NB4 (cell line): ENCODE measurements around the gene STK24.

Experiments
- MAX ChIP-seq: IDR thresholded peaks from 2 replicates; pipeline ENCODE4 v1.6.1; 2011; ENCODE audit warnings: low read depth, low read length
- MYC ChIP-seq: IDR thresholded peaks from 2 replicates; pipeline ENCODE4 v1.6.1; 2011; ENCODE audit warnings: low read depth, low read length
- POLR2A ChIP-seq: IDR thresholded peaks from 2 replicates; pipeline ENCODE4 v1.6.1; 2011; ENCODE audit warnings: mild to moderate bottlenecking; ENCODE audit not compliant: insufficient read length; ENCODE audit errors: extremely low read depth
- TF ChIP-seq, protein P1 (sequence below): IDR thresholded peaks from one replicate; pipeline ENCODE4 v1.5.1; 2012; ENCODE audit warnings: low read depth, low read length

GRCh38 chr13:98556968-98557631 is 19.8 kb downstream of the STK24 start:
- TF ChIP-seq POLR2A, result no peak
- TF ChIP-seq MAX, result no peak
- TF ChIP-seq, protein P1, sequence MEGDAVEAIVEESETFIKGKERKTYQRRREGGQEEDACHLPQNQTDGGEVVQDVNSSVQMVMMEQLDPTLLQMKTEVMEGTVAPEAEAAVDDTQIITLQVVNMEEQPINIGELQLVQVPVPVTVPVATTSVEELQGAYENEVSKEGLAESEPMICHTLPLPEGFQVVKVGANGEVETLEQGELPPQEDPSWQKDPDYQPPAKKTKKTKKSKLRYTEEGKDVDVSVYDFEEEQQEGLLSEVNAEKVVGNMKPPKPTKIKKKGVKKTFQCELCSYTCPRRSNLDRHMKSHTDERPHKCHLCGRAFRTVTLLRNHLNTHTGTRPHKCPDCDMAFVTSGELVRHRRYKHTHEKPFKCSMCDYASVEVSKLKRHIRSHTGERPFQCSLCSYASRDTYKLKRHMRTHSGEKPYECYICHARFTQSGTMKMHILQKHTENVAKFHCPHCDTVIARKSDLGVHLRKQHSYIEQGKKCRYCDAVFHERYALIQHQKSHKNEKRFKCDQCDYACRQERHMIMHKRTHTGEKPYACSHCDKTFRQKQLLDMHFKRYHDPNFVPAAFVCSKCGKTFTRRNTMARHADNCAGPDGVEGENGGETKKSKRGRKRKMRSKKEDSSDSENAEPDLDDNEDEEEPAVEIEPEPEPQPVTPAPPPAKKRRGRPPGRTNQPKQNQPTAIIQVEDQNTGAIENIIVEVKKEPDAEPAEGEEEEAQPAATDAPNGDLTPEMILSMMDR, result no peak
- no peak for TF ChIP-seq MYC
